HL-60 (cell line): ENCODE data around the gene UQCRQ.

Experiments
- DNase-seq, 2 experiments: peaks; one replicate each; pipeline ENCODE4 v3.0.0-alpha.2; 2010 to 2020; ENCODE audit warnings: low read depth in 1 of 2, low spot score in 1 of 2
- H3K27ac ChIP-seq: fragments of 250-450 bp; sonication (Bioruptor Pico); replicated peaks from 2 replicates; pipeline ENCODE4 v1.5.1; 2020; ENCODE audit warnings: mild to moderate bottlenecking, moderate library complexity
- H3K27me3 ChIP-seq: fragments of 250-450 bp; sonication (Bioruptor Pico); 2 replicates; pipeline ENCODE4 v1.5.1; 2021; ENCODE audit warnings: mild to moderate bottlenecking, moderate library complexity; ENCODE audit not compliant: insufficient read depth, poor library complexity, severe bottlenecking
- H3K4me3 ChIP-seq: replicated peaks from 2 replicates; pipeline ENCODE4 v1.5.1; 2011; ENCODE audit warnings: mild to moderate bottlenecking, control low read depth, low read length; ENCODE audit not compliant: insufficient read depth
- GABPA ChIP-seq: IDR thresholded peaks from 2 replicates; pipeline ENCODE4 v1.6.1; 2012; ENCODE audit warnings: low read depth
- POLR2AphosphoS5 ChIP-seq: IDR thresholded peaks from 2 replicates; pipeline ENCODE4 v1.6.1; 2012; ENCODE audit warnings: low read depth
- SPI1 ChIP-seq: IDR thresholded peaks from 2 replicates; pipeline ENCODE4 v1.6.1; 2012; ENCODE audit warnings: low read depth, mild to moderate bottlenecking, borderline replicate concordance
- TF ChIP-seq, protein P1 (sequence below): IDR thresholded peaks from 2 replicates; pipeline ENCODE4 v1.6.1; 2012; ENCODE audit warnings: low read depth; ENCODE audit not compliant: insufficient replicate concordance
- TF ChIP-seq, protein P2 (sequence below): IDR thresholded peaks from one replicate; pipeline ENCODE4 v1.5.1; 2011; ENCODE audit warnings: low read length, control low read depth, inconsistent platforms; ENCODE audit not compliant: insufficient read depth

UQCRQ gene

DNA sequence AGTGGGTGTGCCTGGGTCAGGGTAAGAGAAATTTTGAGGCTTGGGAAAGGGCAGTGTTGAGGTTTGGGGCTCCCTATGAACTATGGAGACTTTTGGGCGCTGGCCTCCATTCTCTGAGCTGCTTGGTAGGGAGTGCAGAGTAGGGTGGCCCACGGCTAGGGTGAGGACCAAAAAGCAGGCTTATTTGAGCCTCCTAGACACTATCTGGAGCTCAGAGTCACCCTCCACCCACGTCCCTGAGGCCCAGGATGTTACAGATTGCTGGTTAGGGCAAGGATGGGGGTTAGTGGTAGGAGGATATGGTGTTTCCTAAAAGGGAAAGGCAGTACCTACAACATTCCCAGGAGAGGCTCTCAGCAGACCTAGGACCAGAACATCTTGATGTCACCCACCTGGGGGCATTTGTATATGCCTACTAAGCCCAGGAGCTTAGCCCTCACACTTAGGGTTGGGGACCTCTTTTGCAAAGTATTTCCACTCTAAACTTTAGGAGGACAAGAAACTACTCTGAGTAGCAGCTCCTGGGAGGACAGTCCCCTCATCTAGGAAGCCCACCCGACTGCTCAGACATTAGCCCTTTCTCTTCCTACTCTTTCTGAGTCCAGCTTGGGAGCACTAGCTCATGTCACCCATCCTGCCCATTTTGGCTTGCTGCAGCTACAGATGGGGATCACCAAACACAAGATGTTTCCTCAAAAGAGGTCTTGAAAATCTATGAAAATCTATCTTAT is 38.3 kb upstream of the UQCRQ start:
- no peak for DNase-seq
- no peak for TF ChIP-seq SPI1
- TF ChIP-seq, protein P1, sequence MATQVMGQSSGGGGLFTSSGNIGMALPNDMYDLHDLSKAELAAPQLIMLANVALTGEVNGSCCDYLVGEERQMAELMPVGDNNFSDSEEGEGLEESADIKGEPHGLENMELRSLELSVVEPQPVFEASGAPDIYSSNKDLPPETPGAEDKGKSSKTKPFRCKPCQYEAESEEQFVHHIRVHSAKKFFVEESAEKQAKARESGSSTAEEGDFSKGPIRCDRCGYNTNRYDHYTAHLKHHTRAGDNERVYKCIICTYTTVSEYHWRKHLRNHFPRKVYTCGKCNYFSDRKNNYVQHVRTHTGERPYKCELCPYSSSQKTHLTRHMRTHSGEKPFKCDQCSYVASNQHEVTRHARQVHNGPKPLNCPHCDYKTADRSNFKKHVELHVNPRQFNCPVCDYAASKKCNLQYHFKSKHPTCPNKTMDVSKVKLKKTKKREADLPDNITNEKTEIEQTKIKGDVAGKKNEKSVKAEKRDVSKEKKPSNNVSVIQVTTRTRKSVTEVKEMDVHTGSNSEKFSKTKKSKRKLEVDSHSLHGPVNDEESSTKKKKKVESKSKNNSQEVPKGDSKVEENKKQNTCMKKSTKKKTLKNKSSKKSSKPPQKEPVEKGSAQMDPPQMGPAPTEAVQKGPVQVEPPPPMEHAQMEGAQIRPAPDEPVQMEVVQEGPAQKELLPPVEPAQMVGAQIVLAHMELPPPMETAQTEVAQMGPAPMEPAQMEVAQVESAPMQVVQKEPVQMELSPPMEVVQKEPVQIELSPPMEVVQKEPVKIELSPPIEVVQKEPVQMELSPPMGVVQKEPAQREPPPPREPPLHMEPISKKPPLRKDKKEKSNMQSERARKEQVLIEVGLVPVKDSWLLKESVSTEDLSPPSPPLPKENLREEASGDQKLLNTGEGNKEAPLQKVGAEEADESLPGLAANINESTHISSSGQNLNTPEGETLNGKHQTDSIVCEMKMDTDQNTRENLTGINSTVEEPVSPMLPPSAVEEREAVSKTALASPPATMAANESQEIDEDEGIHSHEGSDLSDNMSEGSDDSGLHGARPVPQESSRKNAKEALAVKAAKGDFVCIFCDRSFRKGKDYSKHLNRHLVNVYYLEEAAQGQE: no peak
- TF ChIP-seq, protein P2, sequence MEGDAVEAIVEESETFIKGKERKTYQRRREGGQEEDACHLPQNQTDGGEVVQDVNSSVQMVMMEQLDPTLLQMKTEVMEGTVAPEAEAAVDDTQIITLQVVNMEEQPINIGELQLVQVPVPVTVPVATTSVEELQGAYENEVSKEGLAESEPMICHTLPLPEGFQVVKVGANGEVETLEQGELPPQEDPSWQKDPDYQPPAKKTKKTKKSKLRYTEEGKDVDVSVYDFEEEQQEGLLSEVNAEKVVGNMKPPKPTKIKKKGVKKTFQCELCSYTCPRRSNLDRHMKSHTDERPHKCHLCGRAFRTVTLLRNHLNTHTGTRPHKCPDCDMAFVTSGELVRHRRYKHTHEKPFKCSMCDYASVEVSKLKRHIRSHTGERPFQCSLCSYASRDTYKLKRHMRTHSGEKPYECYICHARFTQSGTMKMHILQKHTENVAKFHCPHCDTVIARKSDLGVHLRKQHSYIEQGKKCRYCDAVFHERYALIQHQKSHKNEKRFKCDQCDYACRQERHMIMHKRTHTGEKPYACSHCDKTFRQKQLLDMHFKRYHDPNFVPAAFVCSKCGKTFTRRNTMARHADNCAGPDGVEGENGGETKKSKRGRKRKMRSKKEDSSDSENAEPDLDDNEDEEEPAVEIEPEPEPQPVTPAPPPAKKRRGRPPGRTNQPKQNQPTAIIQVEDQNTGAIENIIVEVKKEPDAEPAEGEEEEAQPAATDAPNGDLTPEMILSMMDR: no peak
- TF ChIP-seq GABPA: no peak
- TF ChIP-seq POLR2AphosphoS5: no peak
- H3K27me3 ChIP-seq: peaks cover 2% of the 10 kb centered on the region
- no peak overlapping the region for H3K27ac ChIP-seq
- no peak overlapping the region for H3K4me3 ChIP-seq

DNA sequence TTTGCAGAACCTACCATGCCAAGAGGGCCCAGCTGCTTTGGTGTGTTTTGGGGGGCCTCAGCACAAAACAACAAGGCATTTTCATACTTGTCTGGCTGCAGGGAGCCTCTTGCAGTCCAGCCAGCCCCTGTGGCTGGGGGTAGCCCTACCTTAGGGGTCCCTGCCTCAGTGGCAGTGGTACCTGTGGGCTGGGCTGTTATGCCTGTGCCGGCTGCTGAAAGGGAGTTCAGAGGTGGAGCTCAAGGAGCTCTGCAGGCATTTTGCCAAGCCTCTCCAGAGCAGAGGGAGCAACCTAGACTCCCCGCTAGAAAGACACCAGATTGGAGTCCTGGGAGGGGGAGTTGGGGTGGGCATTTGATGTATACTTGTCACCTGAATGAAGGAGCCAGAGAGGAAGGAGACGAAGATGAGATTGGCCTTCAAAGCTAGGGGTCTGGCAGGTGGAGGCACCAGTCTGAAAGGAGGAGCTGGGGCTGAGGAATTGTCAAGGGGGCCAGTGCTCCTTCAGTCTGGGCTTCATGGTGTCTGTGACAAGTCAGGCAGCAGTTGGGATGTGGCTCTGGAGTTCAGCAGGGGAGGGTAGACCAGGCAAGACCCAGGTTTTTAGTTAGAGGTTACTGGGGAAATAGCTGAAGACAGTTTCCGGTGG is 37.5 kb upstream of the UQCRQ start:
- TF ChIP-seq POLR2AphosphoS5 (no peak), SPI1 (no peak), GABPA (no peak)
- TF ChIP-seq, protein P2: no peak
- TF ChIP-seq, protein P1: no peak
- Histone ChIP-seq H3K27me3 (peaks cover 2% of the 10 kb centered on the region), H3K4me3 (no peak overlapping the region), H3K27ac (no peak overlapping the region)
- DNase-seq: no peak

DNA sequence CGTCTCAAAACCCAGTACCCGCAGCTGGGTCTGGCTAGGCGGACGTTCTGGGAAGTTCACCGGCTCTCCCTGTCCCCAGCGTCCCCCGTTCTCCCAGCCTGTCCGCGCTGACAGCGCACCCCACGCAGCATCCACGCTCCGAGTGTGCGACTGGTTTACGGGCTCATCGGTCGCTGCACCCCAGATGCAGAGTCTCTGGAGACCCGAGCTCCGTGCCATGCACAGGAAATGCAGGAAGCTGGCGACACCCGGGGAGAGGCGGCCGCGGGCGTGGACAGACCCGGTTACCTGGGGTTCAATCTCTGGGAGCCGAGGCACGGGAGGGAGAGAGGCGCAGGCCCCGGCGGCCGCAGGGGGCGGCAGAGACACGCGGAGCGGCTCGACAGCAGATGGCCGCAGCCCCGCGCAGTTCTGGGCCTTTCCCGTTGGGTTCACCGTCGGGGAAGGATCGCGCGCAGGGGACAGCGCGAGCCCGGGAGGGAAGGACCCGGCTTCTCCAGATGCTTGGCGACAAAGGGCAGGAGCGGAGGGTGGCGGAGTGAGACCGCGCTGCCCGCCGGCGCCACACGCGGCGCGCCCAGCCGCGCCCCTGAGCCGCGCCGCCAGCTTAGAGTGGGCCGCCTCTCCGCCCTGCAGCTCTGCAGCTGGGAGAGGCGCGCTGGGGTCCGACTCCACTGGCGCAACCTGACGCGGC is 36.6 kb upstream of the UQCRQ start:
- Histone ChIP-seq H3K4me3 (peak overlapping the region; percentile 39), H3K27me3 (peaks cover 2% of the 10 kb centered on the region), H3K27ac (no peak overlapping the region)
- TF ChIP-seq GABPA: no peak
- TF ChIP-seq, protein P2: peak; percentile 6
- TF ChIP-seq POLR2AphosphoS5: no peak
- no peak for TF ChIP-seq SPI1
- TF ChIP-seq, protein P1: no peak
- peak in 1 of 2 experiments; percentile 41 for DNase-seq
